ENCODE measurements around the gene CREG2.

Gene CREG2

DNA sequence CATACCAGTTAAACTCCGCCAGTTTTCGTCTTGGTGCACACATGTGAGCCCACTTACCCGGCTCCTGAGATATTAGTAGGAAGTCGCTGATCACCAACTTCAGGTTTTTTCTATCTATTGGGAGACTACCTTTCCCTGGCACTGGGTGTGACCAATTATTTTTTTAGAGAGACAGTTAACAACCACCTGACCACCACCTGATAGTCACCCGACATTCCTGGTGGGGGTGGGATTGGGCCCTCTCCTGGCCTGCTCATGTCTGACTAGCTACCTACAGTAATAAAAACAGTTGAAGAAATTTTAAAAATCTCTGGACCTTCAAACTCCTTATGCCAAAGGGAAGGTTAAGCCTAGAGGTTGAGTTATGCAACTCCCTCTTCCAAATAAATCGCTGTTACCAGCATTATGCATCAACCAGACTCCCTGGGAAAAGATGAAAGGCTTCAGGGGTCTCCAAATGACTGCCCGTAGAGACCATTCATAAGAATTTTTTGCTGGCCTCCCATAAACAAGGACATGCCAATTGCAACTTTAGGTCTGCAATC lies 27.8 kb downstream of the CREG2 start:
- no peak overlapping the region for H2AFZ ChIP-seq (ENCODE audit: low read depth, low read length)
- H4K20me1 ChIP-seq (ENCODE audit: insufficient read depth, low read length) = no peaks in the 10 kb centered on the region
- TF ChIP-seq, protein P1, sequence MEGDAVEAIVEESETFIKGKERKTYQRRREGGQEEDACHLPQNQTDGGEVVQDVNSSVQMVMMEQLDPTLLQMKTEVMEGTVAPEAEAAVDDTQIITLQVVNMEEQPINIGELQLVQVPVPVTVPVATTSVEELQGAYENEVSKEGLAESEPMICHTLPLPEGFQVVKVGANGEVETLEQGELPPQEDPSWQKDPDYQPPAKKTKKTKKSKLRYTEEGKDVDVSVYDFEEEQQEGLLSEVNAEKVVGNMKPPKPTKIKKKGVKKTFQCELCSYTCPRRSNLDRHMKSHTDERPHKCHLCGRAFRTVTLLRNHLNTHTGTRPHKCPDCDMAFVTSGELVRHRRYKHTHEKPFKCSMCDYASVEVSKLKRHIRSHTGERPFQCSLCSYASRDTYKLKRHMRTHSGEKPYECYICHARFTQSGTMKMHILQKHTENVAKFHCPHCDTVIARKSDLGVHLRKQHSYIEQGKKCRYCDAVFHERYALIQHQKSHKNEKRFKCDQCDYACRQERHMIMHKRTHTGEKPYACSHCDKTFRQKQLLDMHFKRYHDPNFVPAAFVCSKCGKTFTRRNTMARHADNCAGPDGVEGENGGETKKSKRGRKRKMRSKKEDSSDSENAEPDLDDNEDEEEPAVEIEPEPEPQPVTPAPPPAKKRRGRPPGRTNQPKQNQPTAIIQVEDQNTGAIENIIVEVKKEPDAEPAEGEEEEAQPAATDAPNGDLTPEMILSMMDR (IDR thresholded peaks at IDR 0.05; ENCODE audit: low read depth, low read length) = no peak
- no peak for TF ChIP-seq EZH2phosphoT487 (IDR thresholded peaks at IDR 0.05; ENCODE audit: low read depth)
- no peak overlapping the region for H3K4me3 ChIP-seq (ENCODE audit: low read length)
- H3K4me1 ChIP-seq (ENCODE audit: low read length) = peaks cover 28% of the 10 kb centered on the region
- H3K27me3 ChIP-seq (ENCODE audit: low read depth, low read length) = no peaks in the 10 kb centered on the region
- H3K9me3 ChIP-seq (ENCODE audit: insufficient read depth, low read length) = no peaks in the 10 kb centered on the region
- H3K4me2 ChIP-seq (ENCODE audit: low read length) = no peak overlapping the region
- H3K27ac ChIP-seq (ENCODE audit: low read length) = no peak overlapping the region
- no peaks in the 10 kb centered on the region for H3K36me3 ChIP-seq (replicated peaks; ENCODE audit: low read depth, low read length)
- H3K79me2 ChIP-seq (ENCODE audit: low read length) = no peaks in the 10 kb centered on the region
- H3K9ac ChIP-seq (ENCODE audit: low read length) = no peak overlapping the region

DNA sequence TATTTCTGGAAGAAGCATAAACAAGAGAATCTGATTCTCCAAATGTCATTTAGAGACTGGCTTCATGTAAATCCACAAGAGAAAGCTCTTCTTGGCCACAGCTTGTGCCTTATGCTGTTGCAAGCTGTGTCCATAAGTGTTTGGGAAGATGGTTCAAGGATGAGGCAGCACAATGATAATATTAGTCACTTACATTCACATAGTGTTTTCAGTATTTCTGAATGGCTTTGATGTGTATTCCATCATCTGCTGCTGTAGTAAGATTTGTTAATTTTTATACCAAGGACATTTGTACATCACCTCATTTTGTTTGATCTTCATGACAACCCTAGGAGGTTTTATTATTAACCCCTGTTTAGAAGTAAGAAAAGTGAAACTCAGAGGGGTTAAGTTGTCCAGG lies 29.9 kb downstream of the CREG2 start:
- H3K36me3 ChIP-seq (replicated peaks; ENCODE audit: low read depth, low read length) = no peaks in the 10 kb centered on the region
- H3K79me2 ChIP-seq (ENCODE audit: low read length) = no peaks in the 10 kb centered on the region
- H2AFZ ChIP-seq (ENCODE audit: low read depth, low read length) = no peak overlapping the region
- TF ChIP-seq, protein P1 (IDR thresholded peaks at IDR 0.05; ENCODE audit: low read depth, low read length) = no peak
- no peak for TF ChIP-seq EZH2phosphoT487 (IDR thresholded peaks at IDR 0.05; ENCODE audit: low read depth)
- H3K9ac ChIP-seq (ENCODE audit: low read length) = no peak overlapping the region
- no peak overlapping the region for H3K27ac ChIP-seq (ENCODE audit: low read length)
- no peak overlapping the region for H3K4me2 ChIP-seq (ENCODE audit: low read length)
- peaks cover 25% of the 10 kb centered on the region for H3K4me1 ChIP-seq (ENCODE audit: low read length)
- no peaks in the 10 kb centered on the region for H3K9me3 ChIP-seq (ENCODE audit: insufficient read depth, low read length)
- H4K20me1 ChIP-seq (ENCODE audit: insufficient read depth, low read length) = no peaks in the 10 kb centered on the region
- H3K4me3 ChIP-seq (ENCODE audit: low read length) = no peak overlapping the region
- no peaks in the 10 kb centered on the region for H3K27me3 ChIP-seq (ENCODE audit: low read depth, low read length)

DNA sequence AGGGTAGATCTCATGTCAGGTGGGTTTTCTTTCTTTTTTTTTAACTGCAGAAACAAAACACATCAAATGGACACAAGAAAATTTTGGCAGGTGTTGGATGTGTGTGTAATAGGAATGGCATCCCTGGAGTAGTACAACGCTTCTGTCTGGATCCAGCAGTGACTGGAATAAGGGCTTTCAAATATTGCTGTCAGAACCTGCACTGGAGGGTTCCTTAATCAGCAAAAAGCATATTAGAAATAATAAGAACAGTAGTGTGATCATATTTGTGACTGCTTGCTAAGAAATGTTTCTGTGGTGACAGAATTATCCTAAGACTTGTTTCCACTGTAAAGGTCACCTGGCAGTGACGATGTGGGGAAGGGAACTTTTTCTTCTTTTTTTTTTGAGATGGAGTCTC lies 30.8 kb downstream of the CREG2 start:
- no peak overlapping the region for H3K27ac ChIP-seq (ENCODE audit: low read length)

DNA sequence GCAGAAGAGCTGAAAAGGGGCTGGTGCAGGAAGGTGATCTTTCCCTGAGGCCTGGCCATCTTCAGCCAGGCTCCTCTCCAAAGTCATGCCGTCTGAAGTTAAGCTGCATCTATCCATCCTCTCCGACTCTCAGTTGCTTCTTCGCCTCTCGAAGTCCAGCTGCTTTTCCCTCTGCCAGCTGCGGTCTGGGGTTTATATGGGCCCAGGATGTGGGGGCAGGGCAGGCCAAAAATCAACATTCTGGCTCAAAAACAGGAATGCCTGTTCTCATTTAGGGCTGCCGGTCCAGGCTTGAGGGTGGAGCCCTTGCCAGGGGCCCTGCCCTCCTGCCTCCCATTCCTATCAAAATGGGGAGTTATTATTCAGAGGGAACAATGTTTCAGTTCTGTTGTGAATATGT lies 31.2 kb downstream of the CREG2 start:
- no peak overlapping the region for H3K27ac ChIP-seq (ENCODE audit: low read length)
- H3K9me3 ChIP-seq (ENCODE audit: insufficient read depth, low read length) = no peaks in the 10 kb centered on the region
- no peak overlapping the region for H3K4me3 ChIP-seq (ENCODE audit: low read length)
- no peaks in the 10 kb centered on the region for H3K27me3 ChIP-seq (ENCODE audit: low read depth, low read length)
- H3K4me1 ChIP-seq (ENCODE audit: low read length) = peaks cover 12% of the 10 kb centered on the region
- H3K9ac ChIP-seq (ENCODE audit: low read length) = no peak overlapping the region
- no peak for TF ChIP-seq EZH2phosphoT487 (IDR thresholded peaks at IDR 0.05; ENCODE audit: low read depth)
- TF ChIP-seq, protein P1 (IDR thresholded peaks at IDR 0.05; ENCODE audit: low read depth, low read length) = no peak
- no peaks in the 10 kb centered on the region for H3K79me2 ChIP-seq (ENCODE audit: low read length)
- H3K36me3 ChIP-seq (replicated peaks; ENCODE audit: low read depth, low read length) = no peaks in the 10 kb centered on the region
- no peak overlapping the region for H3K4me2 ChIP-seq (ENCODE audit: low read length)
- no peaks in the 10 kb centered on the region for H4K20me1 ChIP-seq (ENCODE audit: insufficient read depth, low read length)
- no peak overlapping the region for H2AFZ ChIP-seq (ENCODE audit: low read depth, low read length)

More for the DNA sequence above, 30.8 kb downstream of the CREG2 start:
- no peaks in the 10 kb centered on the region for H3K27me3 ChIP-seq (ENCODE audit: low read depth, low read length)
- TF ChIP-seq, protein P1 (IDR thresholded peaks at IDR 0.05; ENCODE audit: low read depth, low read length) = no peak
- TF ChIP-seq EZH2phosphoT487 (IDR thresholded peaks at IDR 0.05; ENCODE audit: low read depth) = no peak
- H3K4me3 ChIP-seq (ENCODE audit: low read length) = no peak overlapping the region
- no peaks in the 10 kb centered on the region for H3K9me3 ChIP-seq (ENCODE audit: insufficient read depth, low read length)
- peaks cover 16% of the 10 kb centered on the region for H3K4me1 ChIP-seq (ENCODE audit: low read length)
- H3K4me2 ChIP-seq (ENCODE audit: low read length) = no peak overlapping the region
- H2AFZ ChIP-seq (ENCODE audit: low read depth, low read length) = no peak overlapping the region
- no peaks in the 10 kb centered on the region for H3K79me2 ChIP-seq (ENCODE audit: low read length)
- H4K20me1 ChIP-seq (ENCODE audit: insufficient read depth, low read length) = no peaks in the 10 kb centered on the region
- H3K9ac ChIP-seq (ENCODE audit: low read length) = no peak overlapping the region
- no peaks in the 10 kb centered on the region for H3K36me3 ChIP-seq (replicated peaks; ENCODE audit: low read depth, low read length)
